HepG2 (cell line): ENCODE measurements around the gene FAM234B. TPM values are rescaled to one million over a fixed set of nuclear protein-coding genes. Genes with fewer than 3 reads are reported as not detected.
A peak's percentile ranks its signal among the peaks of the same experiment; 100 is the strongest.

Source experiments
- AFF4 ChIP-seq: sonication (generic); formaldehyde crosslinking; IDR thresholded peaks from 2 replicates; pipeline ENCODE4 v1.4.0; 2020; ENCODE audit warnings: missing genetic modification reagents
- ATRX ChIP-seq: sonication (generic); formaldehyde crosslinking; IDR thresholded peaks from 2 replicates; pipeline ENCODE4 v1.4.0; 2020; ENCODE audit warnings: missing genetic modification reagents, borderline replicate concordance
- CAMTA2 ChIP-seq: sonication (generic); formaldehyde crosslinking; IDR thresholded peaks from 2 replicates; pipeline ENCODE4 v1.4.0; 2020; ENCODE audit warnings: mild to moderate bottlenecking, missing genetic modification reagents, borderline replicate concordance
- DMAP1 ChIP-seq: IDR thresholded peaks from 2 replicates; pipeline ENCODE4 v1.6.1; 2016
- EEA1 ChIP-seq: sonication (generic); formaldehyde crosslinking; IDR thresholded peaks from 2 replicates; pipeline ENCODE4 v1.5.1; 2020; ENCODE audit warnings: mild to moderate bottlenecking, missing genetic modification reagents, borderline replicate concordance
- FIP1L1 ChIP-seq: fragments of 200-400 bp; formaldehyde crosslinking; IDR thresholded peaks from 2 replicates; pipeline ENCODE4 v1.6.1; 2018; ENCODE audit warnings: low read depth, mild to moderate bottlenecking, low read length, moderate library complexity, borderline replicate concordance; ENCODE audit not compliant: insufficient read depth
- FOXK2 ChIP-seq: fragments of 450-650 bp; IDR thresholded peaks from 2 replicates; pipeline ENCODE4 v1.6.1; 2016
- GZF1 ChIP-seq: sonication (generic); formaldehyde crosslinking; IDR thresholded peaks from 2 replicates; pipeline ENCODE4 v1.5.1; 2020; ENCODE audit warnings: mild to moderate bottlenecking, missing genetic modification reagents
- HHEX ChIP-seq: IDR thresholded peaks from 2 replicates; pipeline ENCODE4 v1.6.1; 2016; ENCODE audit warnings: control low read depth
- HMG20A ChIP-seq: IDR thresholded peaks from 2 replicates; pipeline ENCODE4 v1.6.1; 2016; ENCODE audit warnings: borderline replicate concordance
- HNRNPK ChIP-seq: fragments of 200-400 bp; formaldehyde crosslinking; IDR thresholded peaks from 2 replicates; pipeline ENCODE4 v1.6.1; 2018; ENCODE audit warnings: low read length, low read depth, moderate library complexity, mild to moderate bottlenecking; ENCODE audit not compliant: poor library complexity, severe bottlenecking
- SP140L ChIP-seq: sonication (generic); formaldehyde crosslinking; IDR thresholded peaks from 2 replicates; pipeline ENCODE4 v1.4.0; 2020; ENCODE audit warnings: missing genetic modification reagents, borderline replicate concordance
- THAP11 ChIP-seq: IDR thresholded peaks from 2 replicates; pipeline ENCODE4 v1.6.1; 2016; ENCODE audit warnings: missing biosample characterization, missing genetic modification reagents
- ZMYM3 ChIP-seq: sonication (generic); formaldehyde crosslinking; IDR thresholded peaks from 2 replicates; pipeline ENCODE4 v1.5.1; 2020; ENCODE audit warnings: mild to moderate bottlenecking, missing genetic modification reagents
- ZNF17 ChIP-seq: sonication (generic); formaldehyde crosslinking; IDR thresholded peaks from 2 replicates; pipeline ENCODE4 v1.5.0; 2020; ENCODE audit warnings: mild to moderate bottlenecking, missing genetic modification reagents
- ZNF20 ChIP-seq: sonication (generic); formaldehyde crosslinking; IDR thresholded peaks from 2 replicates; pipeline ENCODE4 v1.4.0; 2020; ENCODE audit warnings: mild to moderate bottlenecking, moderate library complexity, missing genetic modification reagents
- ZNF30 ChIP-seq: sonication (generic); formaldehyde crosslinking; IDR thresholded peaks from 2 replicates; pipeline ENCODE4 v1.5.0; 2020; ENCODE audit warnings: mild to moderate bottlenecking, missing genetic modification reagents
- ZNF326 ChIP-seq: sonication (generic); formaldehyde crosslinking; IDR thresholded peaks from 2 replicates; pipeline ENCODE4 v1.4.0; 2020; ENCODE audit warnings: missing genetic modification reagents, borderline replicate concordance
- ZNF468 ChIP-seq: sonication (generic); formaldehyde crosslinking; IDR thresholded peaks from 2 replicates; pipeline ENCODE4 v1.8.0; 2022; ENCODE audit warnings: mild to moderate bottlenecking, moderate library complexity, missing genetic modification reagents
- ZNF484 ChIP-seq: sonication (generic); formaldehyde crosslinking; IDR thresholded peaks from 2 replicates; pipeline ENCODE4 v1.5.1; 2020; ENCODE audit warnings: mild to moderate bottlenecking, low read depth, missing genetic modification reagents, borderline replicate concordance
- ZNF512 ChIP-seq: sonication (generic); formaldehyde crosslinking; IDR thresholded peaks from 2 replicates; pipeline ENCODE4 v1.4.0; 2020; ENCODE audit warnings: mild to moderate bottlenecking, missing genetic modification reagents
- ZNF619 ChIP-seq: sonication (generic); formaldehyde crosslinking; IDR thresholded peaks from 2 replicates; pipeline ENCODE4 v1.4.0; 2020; ENCODE audit warnings: mild to moderate bottlenecking, missing genetic modification reagents
- ZNF644 ChIP-seq: IDR thresholded peaks from 2 replicates; pipeline ENCODE4 v1.6.1; 2016; ENCODE audit warnings: low read depth
- polyA plus RNA-seq, 8 experiments: library from polyadenylated mRNA; depleted of rRNA in 3 of 8; stranded (reverse) in 7 of 8; unstranded in 1 of 8; fragments of >200 nt; fragmentation: Illumina TruSeq in 4 of 8; extraction: Trizol in 4 of 8; gene quantifications; 2 replicates each; pipeline versions ENCODE4 v1.2.1 to v1.2.3, GENCODE V29; 2011 to 2016; ENCODE audit warnings: low read depth in 4 of 8, missing spikeins in 1 of 8, mixed read lengths in 1 of 8; ENCODE audit not compliant: insufficient read depth in 1 of 8
- total RNA-seq, 5 experiments: library from RNA; depleted of rRNA; stranded (reverse); fragments of >200 nt; fragmentation: Illumina TruSeq; extraction: Trizol; gene quantifications; 2 replicates each; pipeline ENCODE4 v1.2.3, GENCODE V29; 2016; ENCODE audit warnings: low read depth in 1 of 5

FAM234B gene
- total and polyA plus RNA-seq, 2 of the 13 experiments (the other 11 are each of a cell fraction or from before 2014, with no cell fraction given): 7.8 to 13.8 TPM

GRCh38 chr12:13079440-13079906 is 35.3 kb downstream of the FAM234B start (continued):
- TF ChIP-seq ATRX (CRISPR knock-in tag): no peak
- no peak for TF ChIP-seq ZNF468 (CRISPR knock-in tag)
- TF ChIP-seq ZMYM3 (CRISPR knock-in tag): peak; percentile 71; the same call in 1 of the 2 replicates
- TF ChIP-seq ZNF30: no peak
- TF ChIP-seq FIP1L1: no peak
- no peak for TF ChIP-seq ZNF619
- TF ChIP-seq THAP11: peak; percentile 52; the same call in 1 of the 2 replicates
- TF ChIP-seq HMG20A (CRISPR knock-in tag): peak; percentile 69; the same call in 1 of the 2 replicates
- no peak for TF ChIP-seq ZNF512 (CRISPR knock-in tag)
- TF ChIP-seq FOXK2: no peak
- no peak for TF ChIP-seq SP140L (CRISPR knock-in tag)
- no peak for TF ChIP-seq ZNF20 (CRISPR knock-in tag)
- TF ChIP-seq GZF1 (CRISPR knock-in tag): no peak
- TF ChIP-seq HHEX (CRISPR knock-in tag): peak; percentile 66
- peak; percentile 85 for TF ChIP-seq ZNF644 (CRISPR knock-in tag)
- TF ChIP-seq ZNF326 (CRISPR knock-in tag): no peak
- TF ChIP-seq DMAP1 (CRISPR knock-in tag): 0 out of 2 replicates have a peak, but pooled peaks have one; percentile 24
- no peak for TF ChIP-seq EEA1 (CRISPR knock-in tag)
- no peak for TF ChIP-seq CAMTA2 (CRISPR knock-in tag)
- no peak for TF ChIP-seq ZNF17 (CRISPR knock-in tag)
- TF ChIP-seq ZNF484: no peak
- no peak for TF ChIP-seq HNRNPK
- no peak for TF ChIP-seq AFF4 (CRISPR knock-in tag)
